A549 (cell line): ENCODE measurements around the gene PLEKHG7. TPM values are rescaled to one million over a fixed set of nuclear protein-coding genes. Genes with fewer than 3 reads are reported as not detected.

ENCODE experiments used
- ATAC-seq, 2 experiments: fragments of 200-7000 bp in 1 of 2; fragments of >200 bp in 1 of 2; cut with Nextera tagmentation in 1 of 2; cut with Tn5 transposase in 1 of 2; 3 replicates each; pipeline versions ENCODE4 v1.8.0 to v1.9.1; 2018 to 2020; ENCODE audit warnings: mild to moderate bottlenecking in 1 of 2, moderate library complexity in 1 of 2
- CTCF ChIA-PET: fragments of 300-600 bp; sonication (Branson Sonifier 250); formaldehyde crosslinking; extraction: SDS; loops from one replicate; lab custom pipeline; 2021; ENCODE audit warnings: antibody characterized with exemption, inconsistent platforms; lab: Yijun Ruan, JAX
- POLR2A ChIA-PET: fragments of 350-600 bp; formaldehyde crosslinking; extraction: SDS; loops from one replicate; lab custom pipeline; 2021; ENCODE audit warnings: antibody characterized with exemption, inconsistent platforms; lab: Yijun Ruan, JAX
- DNase-seq, 2 experiments: peaks; one replicate each; pipeline versions ENCODE4 v3.0.0 to v3.0.0-alpha.2; 2011 to 2016; ENCODE audit warnings: low read depth in 1 of 2, low spot score in 1 of 2
- FAIRE-seq: peaks from 2 replicates; lab custom pipeline; 2011; peaks lifted over from hg19 to GRCh38; lab: Jason Lieb, UNC
- H3K27ac ChIP-seq, 2 experiments: fragments of >200 bp; sonication (Bioruptor Twin); formaldehyde crosslinking; 3 replicates each; pipeline ENCODE4 v1.5.1; 2016 to 2017
- H3K4me1 ChIP-seq: fragments of >200 bp; sonication (Bioruptor Twin); formaldehyde crosslinking; 3 replicates; pipeline ENCODE4 v1.6.1; 2016
- H3K4me2 ChIP-seq: fragments of >200 bp; sonication (Bioruptor Twin); formaldehyde crosslinking; 3 replicates; pipeline ENCODE4 v1.6.1; 2016
- H3K4me3 ChIP-seq: fragments of >200 bp; sonication (Bioruptor Twin); formaldehyde crosslinking; 3 replicates; pipeline ENCODE4 v1.5.1; 2016
- H3K9me3 ChIP-seq: fragments of >200 bp; sonication (Bioruptor Twin); formaldehyde crosslinking; 3 replicates; pipeline ENCODE4 v1.6.1; 2016
- BCL3 ChIP-seq: fragments of >200 bp; sonication (Bioruptor Twin); formaldehyde crosslinking; IDR thresholded peaks from 3 replicates; pipeline ENCODE4 v1.6.1; 2016
- CBX8 ChIP-seq: fragments of 200-600 bp; sonication (generic); IDR thresholded peaks from 2 replicates; pipeline ENCODE4 v1.6.1; 2016
- CEBPB ChIP-seq, 2 experiments: fragments of >200 bp in 1 of 2; sonication (Bioruptor Twin) in 1 of 2; formaldehyde crosslinking in 1 of 2; IDR thresholded peaks; 2 replicates each; pipeline ENCODE4 v1.6.1; 2012 to 2016
- CHD4 ChIP-seq: fragments of 200-600 bp; sonication (generic); IDR thresholded peaks from 2 replicates; pipeline ENCODE4 v1.6.1; 2016; ENCODE audit warnings: antibody characterized with exemption, mild to moderate bottlenecking, borderline replicate concordance
- CTCF ChIP-seq: fragments of >200 bp; sonication (Bioruptor Twin); formaldehyde crosslinking; IDR thresholded peaks from 3 replicates; pipeline ENCODE4 v1.5.1; 2016
- EHF ChIP-seq: fragments of 250-450 bp; sonication (Bioruptor Pico); IDR thresholded peaks from 2 replicates; pipeline ENCODE4 v1.5.0; 2020; ENCODE audit warnings: mild to moderate bottlenecking
- EHMT2 ChIP-seq: fragments of 200-600 bp; sonication (generic); IDR thresholded peaks from 2 replicates; pipeline ENCODE4 v1.6.1; 2016; ENCODE audit warnings: antibody characterized with exemption, low read depth, mild to moderate bottlenecking, moderate library complexity
- ELK1 ChIP-seq: fragments of 150-350 bp; IDR thresholded peaks from 2 replicates; pipeline ENCODE4 v1.6.1; 2014; ENCODE audit warnings: low read depth, mild to moderate bottlenecking, low read length
- HES2 ChIP-seq: fragments of >200 bp; sonication (Bioruptor Twin); formaldehyde crosslinking; IDR thresholded peaks from 2 replicates; pipeline ENCODE4 v1.6.1; 2016
- HEYL ChIP-seq: fragments of 250-450 bp; sonication (Bioruptor Pico); IDR thresholded peaks from 2 replicates; pipeline ENCODE4 v1.8.0; 2021; ENCODE audit warnings: mild to moderate bottlenecking, moderate library complexity
- HMGXB4 ChIP-seq: fragments of 250-450 bp; sonication (Bioruptor Pico); IDR thresholded peaks from 2 replicates; pipeline ENCODE4 v1.5.0; 2021; ENCODE audit warnings: mild to moderate bottlenecking, moderate library complexity, borderline replicate concordance
- HOXB5 ChIP-seq: fragments of 250-450 bp; sonication (Bioruptor Pico); IDR thresholded peaks from 2 replicates; pipeline ENCODE4 v1.5.0; 2020; ENCODE audit warnings: mild to moderate bottlenecking, moderate library complexity
- KDM1A ChIP-seq: fragments of 200-600 bp; sonication (generic); IDR thresholded peaks from 2 replicates; pipeline ENCODE4 v1.6.1; 2016; ENCODE audit warnings: low read depth, mild to moderate bottlenecking
- KDM5A ChIP-seq: fragments of 200-600 bp; sonication (generic); IDR thresholded peaks from 2 replicates; pipeline ENCODE4 v1.6.1; 2016; ENCODE audit warnings: antibody characterized with exemption, mild to moderate bottlenecking
- MAFK ChIP-seq: fragments of 450-650 bp; IDR thresholded peaks from 2 replicates; pipeline ENCODE4 v1.6.1; 2014; ENCODE audit not compliant: partially characterized antibody
- MAZ ChIP-seq: fragments of 150-350 bp; IDR thresholded peaks from 2 replicates; pipeline ENCODE4 v1.6.1; 2014; ENCODE audit warnings: antibody characterized with exemption, low read depth, low read length, borderline replicate concordance
- NFE2L2 ChIP-seq: fragments of 150-350 bp; conservative IDR thresholded peaks from 2 replicates; pipeline ENCODE4 v1.6.1; 2014; ENCODE audit warnings: low read length
- NPAS2 ChIP-seq: fragments of 250-450 bp; sonication (Bioruptor Pico); IDR thresholded peaks from 2 replicates; pipeline ENCODE4 v1.8.0; 2022; ENCODE audit warnings: mild to moderate bottlenecking, moderate library complexity, borderline replicate concordance
- POLR2AphosphoS2 ChIP-seq: conservative IDR thresholded peaks from 2 replicates; pipeline ENCODE4 v1.6.1; 2012; ENCODE audit warnings: low read length, improper control_type of control experiment, inconsistent platforms
- RARB ChIP-seq: fragments of 250-450 bp; sonication (Bioruptor Pico); IDR thresholded peaks from 2 replicates; pipeline ENCODE4 v1.8.0; 2021; ENCODE audit warnings: mild to moderate bottlenecking, moderate library complexity
- USF2 ChIP-seq: fragments of 450-650 bp; IDR thresholded peaks from 2 replicates; pipeline ENCODE4 v1.6.1; 2014; ENCODE audit warnings: antibody characterized with exemption
- ZNF302 ChIP-seq: fragments of 250-450 bp; sonication (Bioruptor Pico); IDR thresholded peaks from 2 replicates; pipeline ENCODE4 v1.9.0; 2021; ENCODE audit warnings: inconsistent platforms, mild to moderate bottlenecking, moderate library complexity
- WGBS: methylation state at CpG from one replicate; pipeline ENCODE4 v1.1.6; 2017; ENCODE audit errors: missing lambda C conversion rate; 5-methylcytosine and 5-hydroxymethylcytosine counted together
- polyA plus RNA-seq, 4 experiments: library from polyadenylated mRNA; depleted of rRNA in 3 of 4; stranded (reverse); fragments of >200 nt; fragmentation: RNase III in 1 of 4; extraction: RNeasy Plus Mini Kit Qiagen cat#74134 plus additional on column Dnase treatment in 1 of 4; gene quantifications; 2 replicates in 3 of 4; 3 replicates in 1 of 4; pipeline ENCODE4 v1.2.3, GENCODE V29; 2011 to 2017

PLEKHG7 gene
- polyA plus RNA-seq, 2 of the 4 experiments (the other 2 are of a cell fraction): 0.03 to 0.05 TPM

- CTCF ChIA-PET: interaction anchor here (1.2 kb wide), 1 partner anchor 9 kb away, joined by 3 read pairs; no protein-coding TSS in a partner anchor
- DNase-seq: peak in 1 of 2 experiments; percentile 33
- 65% methylated on average over 4 of the region's 4 CpGs for WGBS
These were observed 36.3 kb downstream of the PLEKHG7 start for GRCh38 chr12:92739113-92739512.

GRCh38 chr12:92740411-92740810 is 37.6 kb downstream of the PLEKHG7 start:
- CTCF ChIA-PET: no interaction called here
- FAIRE-seq (no peak), ATAC-seq (no peak), DNase-seq (no peak)
- Histone ChIP-seq H3K4me2 (no peak overlapping the region), H3K9me3 (no peaks in the 10 kb centered on the region), H3K4me1 (peaks cover under 1% of the 10 kb centered on the region; the same call in 2 of the 3 replicates), H3K4me3 (no peak overlapping the region), H3K27ac (no peak overlapping the region)
- POLR2A ChIA-PET: no interaction called here
- no peak for TF ChIP-seq CEBPB (IDR thresholded peaks at IDR 0.05)
- TF ChIP-seq EHF: no peak
- TF ChIP-seq MAZ: no peak
- no peak for TF ChIP-seq CBX8
- no peak for TF ChIP-seq HEYL (CRISPR knock-in tag)
- no peak for TF ChIP-seq CHD4
- no peak for TF ChIP-seq POLR2AphosphoS2
- TF ChIP-seq ZNF302 (CRISPR knock-in tag): no peak
- no peak for TF ChIP-seq HES2
- no peak for TF ChIP-seq EHMT2

More at GRCh38 chr12:92739113-92739512, 36.3 kb downstream of the PLEKHG7 start:
- FAIRE-seq: no peak
- Histone ChIP-seq H3K9me3 (no peaks in the 10 kb centered on the region), H3K4me2 (no peak overlapping the region), H3K4me3 (no peak overlapping the region)
- ATAC-seq: peak in 1 of 2 experiments; percentile 67; a peak in 3 of 6 replicates
- POLR2A ChIA-PET: no interaction called here
- TF ChIP-seq USF2 (peak; percentile 49), BCL3 (no peak)
- TF ChIP-seq, all 56 proteins: peak for 1
- no peaks in the 10 kb centered on the region for H3K4me1 ChIP-seq
- no peak overlapping the region for H3K27ac ChIP-seq

- Histone ChIP-seq H3K9me3 (no peaks in the 10 kb centered on the region), H3K4me1 (peaks cover 16% of the 10 kb centered on the region), H3K4me3 (no peak overlapping the region), H3K27ac (no peak overlapping the region), H3K4me2 (no peak overlapping the region)
- ATAC-seq: no peak
- 42% methylated on average over 3 of the region's 3 CpGs for WGBS
- ChIA-PET POLR2A (no interaction called here), CTCF (interaction anchor here (0.7 kb wide), 1 partner anchor 23 kb away, joined by 3 read pairs; no protein-coding TSS in a partner anchor)
- DNase-seq: no peak
- TF ChIP-seq NPAS2: no peak
- no peak for TF ChIP-seq HMGXB4
- TF ChIP-seq EHMT2: no peak
- TF ChIP-seq HES2: no peak
- no peak for TF ChIP-seq KDM5A
- TF ChIP-seq ELK1: no peak
- no peak for TF ChIP-seq NFE2L2
- TF ChIP-seq CTCF: no peak
- no peak for TF ChIP-seq HOXB5 (CRISPR knock-in tag)
- TF ChIP-seq MAFK: no peak
- no peak for TF ChIP-seq KDM1A
- TF ChIP-seq RARB (CRISPR knock-in tag): no peak
- no peak for TF ChIP-seq BCL3
- no peak for FAIRE-seq
These were observed 40.2 kb downstream of the PLEKHG7 start for GRCh38 chr12:92743026-92743425.
